HepG2 (cell line): ENCODE data around the gene PHF10. TPM values are rescaled to one million over a fixed set of nuclear protein-coding genes. Genes with fewer than 3 reads are reported as not detected.

Source experiments
- AKAP8 ChIP-seq: sonication (generic); formaldehyde crosslinking; IDR thresholded peaks from 2 replicates; pipeline ENCODE4 v1.5.1; 2020; ENCODE audit warnings: mild to moderate bottlenecking, missing genetic modification reagents
- EHMT2 ChIP-seq: fragments of 200-600 bp; sonication (generic); IDR thresholded peaks from 2 replicates; pipeline ENCODE4 v1.7.0; 2017; ENCODE audit warnings: antibody characterized with exemption, low read depth, low read length, borderline replicate concordance
- FIP1L1 ChIP-seq: fragments of 200-400 bp; formaldehyde crosslinking; IDR thresholded peaks from 2 replicates; pipeline ENCODE4 v1.6.1; 2018; ENCODE audit warnings: low read depth, mild to moderate bottlenecking, low read length, moderate library complexity, borderline replicate concordance; ENCODE audit not compliant: insufficient read depth
- MBD4 ChIP-seq: IDR thresholded peaks from 2 replicates; pipeline ENCODE4 v1.6.1; 2012; ENCODE audit warnings: low read length, inconsistent platforms, borderline replicate concordance
- NR2F2 ChIP-seq: IDR thresholded peaks from 2 replicates; pipeline ENCODE4 v1.6.1; 2012; ENCODE audit warnings: low read depth, inconsistent platforms, borderline replicate concordance
- PHF5A ChIP-seq: IDR thresholded peaks from one replicate; pipeline ENCODE4 v1.6.1; 2018; ENCODE audit warnings: low read depth, missing genetic modification reagents; ENCODE audit not compliant: unreplicated experiment
- SOX13 ChIP-seq, 3 experiments: fragments of 450-650 bp in 1 of 3; sonication (generic) in 1 of 3; formaldehyde crosslinking in 1 of 3; IDR thresholded peaks in 2 of 3; conservative IDR thresholded peaks in 1 of 3; 2 replicates each; pipeline versions ENCODE4 v1.5.0 to v1.6.1; 2016 to 2020; ENCODE audit warnings: antibody characterized with exemption in 1 of 3, mild to moderate bottlenecking in 1 of 3, missing compliant biosample characterization in 1 of 3, missing genetic modification reagents in 1 of 3, moderate library complexity in 1 of 3
- STAT5B ChIP-seq: sonication (generic); formaldehyde crosslinking; IDR thresholded peaks from 2 replicates; pipeline ENCODE4 v1.4.0; 2020; ENCODE audit warnings: missing genetic modification reagents
- ZNF292 ChIP-seq: sonication (generic); formaldehyde crosslinking; IDR thresholded peaks from 2 replicates; pipeline ENCODE4 v1.8.1; 2022; ENCODE audit warnings: mild to moderate bottlenecking, low read depth, missing genetic modification reagents, borderline replicate concordance
- ZNF674 ChIP-seq: sonication (generic); formaldehyde crosslinking; IDR thresholded peaks from 2 replicates; pipeline ENCODE4 v1.5.0; 2020; ENCODE audit warnings: low read depth, mild to moderate bottlenecking, missing genetic modification reagents
- ZNF724P ChIP-seq: sonication (generic); formaldehyde crosslinking; IDR thresholded peaks from 2 replicates; pipeline ENCODE4 v1.8.0; 2022; ENCODE audit warnings: missing genetic modification reagents, borderline replicate concordance
- ZNF850 ChIP-seq: sonication (generic); formaldehyde crosslinking; conservative IDR thresholded peaks from 2 replicates; pipeline ENCODE4 v1.9.0; 2021; ENCODE audit warnings: mild to moderate bottlenecking, missing genetic modification reagents
- ZNF891 ChIP-seq: sonication (generic); formaldehyde crosslinking; IDR thresholded peaks from 2 replicates; pipeline ENCODE4 v1.5.0; 2020; ENCODE audit warnings: mild to moderate bottlenecking, missing genetic modification reagents
- polyA plus RNA-seq, 8 experiments: library from polyadenylated mRNA; depleted of rRNA in 3 of 8; stranded (reverse) in 7 of 8; unstranded in 1 of 8; fragments of >200 nt; fragmentation: Illumina TruSeq in 4 of 8; extraction: Trizol in 4 of 8; gene quantifications; 2 replicates each; pipeline versions ENCODE4 v1.2.1 to v1.2.3, GENCODE V29; 2011 to 2016; ENCODE audit warnings: low read depth in 4 of 8, missing spikeins in 1 of 8, mixed read lengths in 1 of 8; ENCODE audit not compliant: insufficient read depth in 1 of 8
- total RNA-seq, 5 experiments: library from RNA; depleted of rRNA; stranded (reverse); fragments of >200 nt; fragmentation: Illumina TruSeq; extraction: Trizol; gene quantifications; 2 replicates each; pipeline ENCODE4 v1.2.3, GENCODE V29; 2016; ENCODE audit warnings: low read depth in 1 of 5
- TF ChIP-seq, protein P1 (sequence below): sonication (generic); formaldehyde crosslinking; IDR thresholded peaks from 2 replicates; pipeline ENCODE4 v1.5.0; 2020; ENCODE audit warnings: missing genetic modification reagents
- TF ChIP-seq, protein P2 (sequence below): sonication (generic); formaldehyde crosslinking; conservative IDR thresholded peaks from 2 replicates; pipeline ENCODE4 v1.4.0; 2020; ENCODE audit warnings: missing genetic modification reagents
- TF ChIP-seq, protein P3 (sequence below): sonication (generic); formaldehyde crosslinking; IDR thresholded peaks from 2 replicates; pipeline ENCODE4 v1.4.0; 2020; ENCODE audit warnings: missing genetic modification reagents, borderline replicate concordance
- TF ChIP-seq, protein P4 (sequence below): sonication (generic); formaldehyde crosslinking; IDR thresholded peaks from 2 replicates; pipeline ENCODE4 v1.5.0; 2020; ENCODE audit warnings: missing genetic modification reagents, mild to moderate bottlenecking, borderline replicate concordance
- TF ChIP-seq, protein P5 (sequence below): sonication (generic); formaldehyde crosslinking; IDR thresholded peaks from 2 replicates; pipeline ENCODE4 v1.8.0; 2022; ENCODE audit warnings: missing genetic modification reagents, low read depth, mild to moderate bottlenecking, borderline replicate concordance

The PHF10 gene
- total and polyA plus RNA-seq, 2 of the 13 experiments (the other 11 are each of a cell fraction or from before 2014, with no cell fraction given): 42.1 to 84.1 TPM

DNA sequence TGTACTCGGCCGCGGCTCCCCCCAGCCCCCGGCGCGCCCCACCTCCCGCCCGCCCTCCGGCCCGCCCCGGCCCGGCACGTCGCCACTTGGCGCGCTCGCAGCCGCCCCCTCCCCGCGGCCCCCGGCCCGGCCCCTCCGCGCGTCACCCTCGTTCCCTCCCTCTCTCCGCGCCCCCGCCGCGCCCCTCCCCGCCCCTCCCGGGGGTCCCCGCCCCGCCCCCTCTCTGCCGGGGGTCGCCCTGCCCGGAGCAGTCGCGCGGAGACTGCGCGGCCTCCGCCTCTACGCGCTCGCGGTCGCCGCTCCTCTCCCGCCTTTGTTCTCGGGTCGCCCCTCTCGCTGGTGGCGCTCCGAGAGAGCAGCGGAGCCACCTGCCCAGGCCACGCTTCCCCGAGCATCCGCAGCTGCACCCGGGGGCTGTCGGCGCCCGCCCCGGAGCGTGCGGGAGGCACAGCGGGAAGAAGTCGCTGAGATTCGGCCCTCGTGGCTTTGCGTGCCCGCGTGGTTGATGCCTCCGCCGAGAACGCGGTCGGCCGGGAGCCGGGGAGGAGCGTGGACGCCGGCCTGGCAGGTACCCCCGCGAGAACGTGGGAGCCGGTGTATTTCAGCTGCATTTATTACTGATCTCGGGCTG is at the start of gene PHF10 (continued):
- TF ChIP-seq, protein P1, sequence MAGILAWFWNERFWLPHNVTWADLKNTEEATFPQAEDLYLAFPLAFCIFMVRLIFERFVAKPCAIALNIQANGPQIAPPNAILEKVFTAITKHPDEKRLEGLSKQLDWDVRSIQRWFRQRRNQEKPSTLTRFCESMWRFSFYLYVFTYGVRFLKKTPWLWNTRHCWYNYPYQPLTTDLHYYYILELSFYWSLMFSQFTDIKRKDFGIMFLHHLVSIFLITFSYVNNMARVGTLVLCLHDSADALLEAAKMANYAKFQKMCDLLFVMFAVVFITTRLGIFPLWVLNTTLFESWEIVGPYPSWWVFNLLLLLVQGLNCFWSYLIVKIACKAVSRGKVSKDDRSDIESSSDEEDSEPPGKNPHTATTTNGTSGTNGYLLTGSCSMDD (CRISPR knock-in tag): peak; percentile 23; the same call in 1 of the 2 replicates
- TF ChIP-seq NR2F2: no peak
- no peak for TF ChIP-seq MBD4
- TF ChIP-seq PHF5A (CRISPR knock-in tag): no peak
- TF ChIP-seq, protein P2, sequence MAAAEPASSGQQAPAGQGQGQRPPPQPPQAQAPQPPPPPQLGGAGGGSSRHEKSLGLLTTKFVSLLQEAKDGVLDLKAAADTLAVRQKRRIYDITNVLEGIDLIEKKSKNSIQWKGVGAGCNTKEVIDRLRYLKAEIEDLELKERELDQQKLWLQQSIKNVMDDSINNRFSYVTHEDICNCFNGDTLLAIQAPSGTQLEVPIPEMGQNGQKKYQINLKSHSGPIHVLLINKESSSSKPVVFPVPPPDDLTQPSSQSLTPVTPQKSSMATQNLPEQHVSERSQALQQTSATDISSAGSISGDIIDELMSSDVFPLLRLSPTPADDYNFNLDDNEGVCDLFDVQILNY (CRISPR knock-in tag): peak; percentile 59
- TF ChIP-seq ZNF292 (CRISPR knock-in tag): no peak; the same call in 1 of the 2 replicates
- 0 out of 2 replicates have a peak, but pooled peaks have one; percentile 89 for TF ChIP-seq FIP1L1
- TF ChIP-seq, protein P3, sequence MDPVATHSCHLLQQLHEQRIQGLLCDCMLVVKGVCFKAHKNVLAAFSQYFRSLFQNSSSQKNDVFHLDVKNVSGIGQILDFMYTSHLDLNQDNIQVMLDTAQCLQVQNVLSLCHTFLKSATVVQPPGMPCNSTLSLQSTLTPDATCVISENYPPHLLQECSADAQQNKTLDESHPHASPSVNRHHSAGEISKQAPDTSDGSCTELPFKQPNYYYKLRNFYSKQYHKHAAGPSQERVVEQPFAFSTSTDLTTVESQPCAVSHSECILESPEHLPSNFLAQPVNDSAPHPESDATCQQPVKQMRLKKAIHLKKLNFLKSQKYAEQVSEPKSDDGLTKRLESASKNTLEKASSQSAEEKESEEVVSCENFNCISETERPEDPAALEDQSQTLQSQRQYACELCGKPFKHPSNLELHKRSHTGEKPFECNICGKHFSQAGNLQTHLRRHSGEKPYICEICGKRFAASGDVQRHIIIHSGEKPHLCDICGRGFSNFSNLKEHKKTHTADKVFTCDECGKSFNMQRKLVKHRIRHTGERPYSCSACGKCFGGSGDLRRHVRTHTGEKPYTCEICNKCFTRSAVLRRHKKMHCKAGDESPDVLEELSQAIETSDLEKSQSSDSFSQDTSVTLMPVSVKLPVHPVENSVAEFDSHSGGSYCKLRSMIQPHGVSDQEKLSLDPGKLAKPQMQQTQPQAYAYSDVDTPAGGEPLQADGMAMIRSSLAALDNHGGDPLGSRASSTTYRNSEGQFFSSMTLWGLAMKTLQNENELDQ (CRISPR knock-in tag): peak; percentile 17; the same call in 1 of the 2 replicates
- TF ChIP-seq ZNF891 (CRISPR knock-in tag): peak; percentile 97
- no peak for TF ChIP-seq STAT5B (CRISPR knock-in tag)
- TF ChIP-seq ZNF850: 0 out of 2 replicates have a peak, but pooled peaks have one; percentile 71
- no peak for TF ChIP-seq SOX13 (IDR thresholded peaks at IDR 0.05)
- no peak; a peak in 1 of 4 replicates for TF ChIP-seq SOX13 (CRISPR knock-in tag; conservative IDR thresholded peaks at IDR 0.05 in 1 of 2, IDR thresholded peaks at IDR 0.05 in 1 of 2)
- TF ChIP-seq, protein P4, sequence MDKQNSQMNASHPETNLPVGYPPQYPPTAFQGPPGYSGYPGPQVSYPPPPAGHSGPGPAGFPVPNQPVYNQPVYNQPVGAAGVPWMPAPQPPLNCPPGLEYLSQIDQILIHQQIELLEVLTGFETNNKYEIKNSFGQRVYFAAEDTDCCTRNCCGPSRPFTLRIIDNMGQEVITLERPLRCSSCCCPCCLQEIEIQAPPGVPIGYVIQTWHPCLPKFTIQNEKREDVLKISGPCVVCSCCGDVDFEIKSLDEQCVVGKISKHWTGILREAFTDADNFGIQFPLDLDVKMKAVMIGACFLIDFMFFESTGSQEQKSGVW (CRISPR knock-in tag): peak; percentile 45; the same call in 1 of the 2 replicates
- TF ChIP-seq EHMT2: no peak
- 0 out of 2 replicates have a peak, but pooled peaks have one; percentile 63 for TF ChIP-seq AKAP8 (CRISPR knock-in tag)
- TF ChIP-seq ZNF674 (CRISPR knock-in tag): peak; percentile 85; the same call in 1 of the 2 replicates
- peak; percentile 82 for TF ChIP-seq ZNF724P (CRISPR knock-in tag)
- TF ChIP-seq, protein P5, sequence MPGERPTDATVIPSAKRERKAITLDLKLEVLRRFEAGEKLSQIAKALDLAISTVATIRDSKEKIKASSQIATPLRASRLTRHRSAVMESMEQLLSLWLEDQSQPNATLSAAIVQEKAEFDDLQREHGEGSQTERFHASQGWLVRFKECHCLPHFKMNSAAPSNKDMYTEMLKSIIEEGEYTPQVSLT (CRISPR knock-in tag): no peak; the same call in 1 of the 2 replicates
